ENCODE data around the gene SLC25A13. TPM values are rescaled to one million over a fixed set of nuclear protein-coding genes. Genes with fewer than 3 reads are reported as not detected.

SLC25A13 gene
- total RNA-seq, 1 experiment from 2014 or later, result 71.7 TPM

- no peak overlapping the region for H3K18ac ChIP-seq (ENCODE audit: insufficient read length, low read depth, low read length)
- H3K4me3 Mint-ChIP-seq, result no peak overlapping the region
- peaks cover 8 to 32% (median 25%) of the 10 kb centered on the region in 3 experiments for H3K36me3 Mint-ChIP-seq (ENCODE audit: insufficient read depth in 1 of 3, low read depth in 3 of 3)
- H2AFZ ChIP-seq (ENCODE audit: low read length), result no peak overlapping the region
- no peak overlapping the region for H3K9ac ChIP-seq (ENCODE audit: extremely low read depth, insufficient read length, low read length)
- no peaks in the 10 kb centered on the region for H3K4me1 ChIP-seq (ENCODE audit: insufficient read depth, low read length)
- H3K56ac ChIP-seq (ENCODE audit: insufficient read length, low read depth, low read length), result no peak overlapping the region
- no peak overlapping the region for H3T11ph ChIP-seq (ENCODE audit: low read length)
- no peaks in the 10 kb centered on the region for H3K79me1 ChIP-seq (ENCODE audit: insufficient read depth, low read depth, low read length, poor library complexity, severe bottlenecking)
- H4K20me1 ChIP-seq (ENCODE audit: control insufficient read depth, insufficient read depth, insufficient read length), result no peaks in the 10 kb centered on the region
- DNase-seq, result no peak
- H3K27me3 ChIP-seq (ENCODE audit: insufficient read depth, low read length), result no peaks in the 10 kb centered on the region
- no peak overlapping the region for H2BK5ac ChIP-seq (ENCODE audit: insufficient read length, low read length)
- no peak overlapping the region for H2BK12ac ChIP-seq (ENCODE audit: insufficient read length, low read depth, low read length)
- no peaks in the 10 kb centered on the region for H3K9me3 ChIP-seq (ENCODE audit: control insufficient read depth, low read depth, low read length)
- peaks cover 27 to 31% of the 10 kb centered on the region in 2 experiments for H3K4me1 Mint-ChIP-seq
- no peak overlapping the region for H3K27ac ChIP-seq (ENCODE audit: insufficient read length, low read depth, low read length)
- H3K79me2 ChIP-seq (ENCODE audit: insufficient read depth, low read length), result no peaks in the 10 kb centered on the region
- no peaks in the 10 kb centered on the region for H3K23me2 ChIP-seq (ENCODE audit: insufficient read length, low read depth, low read length, poor library complexity, severe bottlenecking)
- no peak overlapping the region for H3K27ac Mint-ChIP-seq
- WGBS (ENCODE audit: extremely low coverage, insufficient read length, low lambda C conversion rate), result no CpG with 5 or more reads among the region's 2 CpGs
- no peak overlapping the region for H2AK5ac ChIP-seq (ENCODE audit: insufficient read length, low read length)
- no peak overlapping the region for H4K91ac ChIP-seq (ENCODE audit: insufficient read length, low read depth, low read length)
- no peak overlapping the region for H2BK120ac ChIP-seq (ENCODE audit: low read depth, low read length, poor library complexity, severe bottlenecking)
- H2BK15ac ChIP-seq (ENCODE audit: low read depth, low read length), result no peak overlapping the region
- H3K14ac ChIP-seq (ENCODE audit: insufficient read depth, low read length), result no peak overlapping the region
- peaks cover 41% of the 10 kb centered on the region for H3K27me3 Mint-ChIP-seq (ENCODE audit: low read depth)
- H3K4ac ChIP-seq (ENCODE audit: low read depth, low read length), result no peak overlapping the region
- no peak overlapping the region for H4K8ac ChIP-seq (replicated peaks; ENCODE audit: insufficient read length, low read depth, low read length)
- no peak overlapping the region for H2BK20ac ChIP-seq (ENCODE audit: low read depth, low read length, poor library complexity, severe bottlenecking)
- H3K23ac ChIP-seq (ENCODE audit: insufficient read length, low read depth, low read length), result no peak overlapping the region
- no peak overlapping the region for H4K5ac ChIP-seq (ENCODE audit: insufficient read length, low read depth, low read length)
- peaks cover 0 to 4% of the 10 kb centered on the region in 2 experiments; a peak in 1 of 5 replicates for H3K9me3 Mint-ChIP-seq
- TF ChIP-seq CTCF (conservative IDR thresholded peaks at IDR 0.05), result no peak
- H3K4me2 ChIP-seq (ENCODE audit: insufficient read depth, insufficient read length, low read length), result no peak overlapping the region
These were observed 186.7 kb downstream of the SLC25A13 start for GRCh38 chr7:96135241-96135640.

Measured in H9 (cell line).